Liver (tissue), 9 donors: ENCODE measurements around the gene IDH3A. TPM values are rescaled to one million over a fixed set of nuclear protein-coding genes. Genes with fewer than 3 reads are reported as not detected.

Source experiments
- DNase-seq: peaks from one replicate; pipeline ENCODE4 v3.0.0-alpha.2; 2017; ENCODE audit warnings: low spot score
- H3K27ac ChIP-seq, 2 donors: one replicate each; pipeline ENCODE4 v1.7.0; 2013; ENCODE audit warnings: inconsistent platforms in 2 of 2, low read length in 2 of 2, control low read depth in 1 of 2, low read depth in 1 of 2, mild to moderate bottlenecking in 1 of 2
- H3K27me3 ChIP-seq, 4 donors: one replicate each; pipeline versions ENCODE4 v1.6.1 to v1.7.0; 2013; ENCODE audit warnings: low read length in 3 of 4, inconsistent platforms in 1 of 4, mild to moderate bottlenecking in 1 of 4, moderate library complexity in 1 of 4; ENCODE audit not compliant: control insufficient read depth in 4 of 4, insufficient read depth in 4 of 4
- H3K36me3 ChIP-seq, 4 donors: one replicate each; pipeline versions ENCODE4 v1.6.1 to v1.7.0; 2013; ENCODE audit warnings: low read length in 3 of 4, mild to moderate bottlenecking in 3 of 4, low read depth in 1 of 4, moderate library complexity in 1 of 4; ENCODE audit not compliant: control insufficient read depth in 4 of 4, insufficient read depth in 3 of 4
- H3K4me1 ChIP-seq, 4 donors: one replicate each; pipeline versions ENCODE4 v1.6.1 to v1.7.0; 2013; ENCODE audit warnings: low read length in 3 of 4, mild to moderate bottlenecking in 3 of 4, moderate library complexity in 1 of 4; ENCODE audit not compliant: control insufficient read depth in 4 of 4, insufficient read depth in 4 of 4
- H3K4me3 ChIP-seq, 3 donors: one replicate each; pipeline versions ENCODE4 v1.6.1 to v1.7.0; 2013; ENCODE audit warnings: low read length in 3 of 3, control low read depth in 1 of 3, low read depth in 1 of 3, mild to moderate bottlenecking in 1 of 3
- H3K9ac ChIP-seq, 2 donors: one replicate each; pipeline ENCODE4 v1.7.0; 2013; ENCODE audit warnings: low read length in 2 of 2, mild to moderate bottlenecking in 2 of 2, moderate library complexity in 2 of 2, control low read depth in 1 of 2, low read depth in 1 of 2
- H3K9me3 ChIP-seq, 4 donors: one replicate each; pipeline versions ENCODE4 v1.6.1 to v1.7.0; 2013; ENCODE audit warnings: low read length in 3 of 4; ENCODE audit not compliant: control insufficient read depth in 4 of 4
- EGR1 ChIP-seq, 2 donors: IDR thresholded peaks; 2 replicates each; pipeline ENCODE4 v1.6.1; 2016 to 2018; ENCODE audit warnings: antibody characterized with exemption in 2 of 2, low read depth in 2 of 2
- GABPA ChIP-seq, 2 donors: IDR thresholded peaks in 1 of 2; conservative IDR thresholded peaks in 1 of 2; 2 replicates each; pipeline ENCODE4 v1.6.1; 2016; ENCODE audit warnings: antibody characterized with exemption in 2 of 2, mild to moderate bottlenecking in 1 of 2, moderate library complexity in 1 of 2
- HNF4A ChIP-seq, 2 donors: conservative IDR thresholded peaks; 2 replicates each; pipeline ENCODE4 v1.6.1; 2016; ENCODE audit warnings: antibody characterized with exemption in 2 of 2, mild to moderate bottlenecking in 2 of 2
- HNF4G ChIP-seq: IDR thresholded peaks from 2 replicates; pipeline ENCODE4 v1.6.1; 2016; ENCODE audit warnings: antibody characterized with exemption
- JUND ChIP-seq, 2 donors: IDR thresholded peaks; 2 replicates each; pipeline ENCODE4 v1.6.1; 2016; ENCODE audit warnings: antibody characterized with exemption in 2 of 2
- NR2F2 ChIP-seq: IDR thresholded peaks from 2 replicates; pipeline ENCODE4 v1.6.1; 2016; ENCODE audit warnings: antibody characterized with exemption
- RAD21 ChIP-seq, 2 donors: IDR thresholded peaks; 2 replicates each; pipeline ENCODE4 v1.6.1; 2016; ENCODE audit warnings: antibody characterized with exemption in 2 of 2, mild to moderate bottlenecking in 2 of 2
- RXRA ChIP-seq, 2 donors: IDR thresholded peaks; 2 replicates each; pipeline ENCODE4 v1.6.1; 2017 to 2018; ENCODE audit warnings: antibody characterized with exemption in 2 of 2, mild to moderate bottlenecking in 1 of 2
- WGBS: extraction: QIAGEN DNeasy Blood & Tissue Kit; methylation state at CpG from one replicate; pipeline ENCODE4 v1.1.7; 2013; 5-methylcytosine and 5-hydroxymethylcytosine counted together
- polyA plus RNA-seq, 2 donors: library from polyadenylated mRNA; stranded (reverse) in 1 of 2; unstranded in 1 of 2; fragments of 200-250 nt in 1 of 2; fragments of >200 nt in 1 of 2; fragmentation: Nextera tagmentation in 1 of 2; extraction: Ambion mirVana in 1 of 2; gene quantifications; one replicate each; pipeline versions ENCODE4 v1.2.1 to v1.2.3, GENCODE V29; 2013 to 2015
- total RNA-seq, 2 donors: library from RNA; depleted of rRNA; stranded (reverse); fragments of >200 nt; gene quantifications; one replicate each; pipeline ENCODE4 v1.2.3, GENCODE V29; 2014
- TF ChIP-seq, protein P1 (sequence below): IDR thresholded peaks from 2 replicates; pipeline ENCODE4 v1.6.1; 2016; ENCODE audit warnings: antibody characterized with exemption, mild to moderate bottlenecking
- TF ChIP-seq, protein P2 (sequence below): IDR thresholded peaks from 2 replicates; pipeline ENCODE4 v1.6.1; 2016; ENCODE audit warnings: antibody characterized with exemption
- TF ChIP-seq, protein P3 (sequence below): IDR thresholded peaks from 2 replicates; pipeline ENCODE4 v1.6.1; 2016; ENCODE audit warnings: antibody characterized with exemption
- TF ChIP-seq, protein P4 (sequence below): fragments of 150-350 bp; IDR thresholded peaks from 2 replicates; pipeline ENCODE4 v1.5.1; 2017; ENCODE audit warnings: improper control_type of control experiment, low read depth, low read length; ENCODE audit not compliant: missing input control
- donor health status: healthy.
- donor health status: healthy.
- donor health status: healthy.
- donor health status: healthy.
- donor health status: healthy.

The IDH3A gene
- total and polyA plus RNA-seq, 4 donors, result 13.5 to 51.7 (median 24.0) TPM

DNA sequence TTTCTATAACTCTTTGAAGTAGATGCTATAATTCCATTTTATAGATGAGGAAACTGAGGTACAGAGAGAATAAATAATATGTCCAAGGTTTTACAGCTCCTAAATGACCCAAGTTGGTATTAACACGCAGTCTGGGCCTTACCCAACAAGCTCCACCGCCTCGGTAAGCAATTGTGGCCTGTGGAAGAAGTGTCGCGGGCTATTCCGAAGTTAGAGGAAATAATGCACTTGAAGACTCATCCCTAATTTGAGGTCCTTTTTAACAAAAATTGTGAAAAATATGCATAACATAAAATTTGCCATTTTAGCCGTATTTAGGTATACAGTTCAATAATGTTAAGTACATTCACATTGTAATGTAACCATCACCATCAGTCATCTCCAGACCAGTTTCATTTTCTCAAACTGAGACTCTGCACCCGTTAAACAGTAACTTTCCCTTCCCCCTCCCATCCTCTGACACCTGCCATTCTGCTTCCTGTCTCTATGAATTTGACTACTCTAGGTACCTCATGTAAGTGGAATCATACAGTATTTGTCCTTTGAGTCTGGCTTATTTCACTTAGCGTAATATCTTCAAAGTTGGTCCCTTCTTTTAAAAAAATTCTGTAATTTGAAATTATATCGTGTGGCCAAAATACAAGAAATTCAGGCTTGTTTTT lies 18.2 kb downstream of the IDH3A start:
- no peak for TF ChIP-seq RXRA (IDR thresholded peaks at IDR 0.05)
- TF ChIP-seq GABPA (IDR thresholded peaks at IDR 0.05 in 1 of 2, conservative IDR thresholded peaks at IDR 0.05 in 1 of 2), result no peak
- TF ChIP-seq RAD21 (IDR thresholded peaks at IDR 0.05), result no peak
- TF ChIP-seq, protein P1, sequence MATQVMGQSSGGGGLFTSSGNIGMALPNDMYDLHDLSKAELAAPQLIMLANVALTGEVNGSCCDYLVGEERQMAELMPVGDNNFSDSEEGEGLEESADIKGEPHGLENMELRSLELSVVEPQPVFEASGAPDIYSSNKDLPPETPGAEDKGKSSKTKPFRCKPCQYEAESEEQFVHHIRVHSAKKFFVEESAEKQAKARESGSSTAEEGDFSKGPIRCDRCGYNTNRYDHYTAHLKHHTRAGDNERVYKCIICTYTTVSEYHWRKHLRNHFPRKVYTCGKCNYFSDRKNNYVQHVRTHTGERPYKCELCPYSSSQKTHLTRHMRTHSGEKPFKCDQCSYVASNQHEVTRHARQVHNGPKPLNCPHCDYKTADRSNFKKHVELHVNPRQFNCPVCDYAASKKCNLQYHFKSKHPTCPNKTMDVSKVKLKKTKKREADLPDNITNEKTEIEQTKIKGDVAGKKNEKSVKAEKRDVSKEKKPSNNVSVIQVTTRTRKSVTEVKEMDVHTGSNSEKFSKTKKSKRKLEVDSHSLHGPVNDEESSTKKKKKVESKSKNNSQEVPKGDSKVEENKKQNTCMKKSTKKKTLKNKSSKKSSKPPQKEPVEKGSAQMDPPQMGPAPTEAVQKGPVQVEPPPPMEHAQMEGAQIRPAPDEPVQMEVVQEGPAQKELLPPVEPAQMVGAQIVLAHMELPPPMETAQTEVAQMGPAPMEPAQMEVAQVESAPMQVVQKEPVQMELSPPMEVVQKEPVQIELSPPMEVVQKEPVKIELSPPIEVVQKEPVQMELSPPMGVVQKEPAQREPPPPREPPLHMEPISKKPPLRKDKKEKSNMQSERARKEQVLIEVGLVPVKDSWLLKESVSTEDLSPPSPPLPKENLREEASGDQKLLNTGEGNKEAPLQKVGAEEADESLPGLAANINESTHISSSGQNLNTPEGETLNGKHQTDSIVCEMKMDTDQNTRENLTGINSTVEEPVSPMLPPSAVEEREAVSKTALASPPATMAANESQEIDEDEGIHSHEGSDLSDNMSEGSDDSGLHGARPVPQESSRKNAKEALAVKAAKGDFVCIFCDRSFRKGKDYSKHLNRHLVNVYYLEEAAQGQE, result no peak
- TF ChIP-seq, protein P2, sequence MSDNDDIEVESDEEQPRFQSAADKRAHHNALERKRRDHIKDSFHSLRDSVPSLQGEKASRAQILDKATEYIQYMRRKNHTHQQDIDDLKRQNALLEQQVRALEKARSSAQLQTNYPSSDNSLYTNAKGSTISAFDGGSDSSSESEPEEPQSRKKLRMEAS, result no peak
- TF ChIP-seq, protein P3, sequence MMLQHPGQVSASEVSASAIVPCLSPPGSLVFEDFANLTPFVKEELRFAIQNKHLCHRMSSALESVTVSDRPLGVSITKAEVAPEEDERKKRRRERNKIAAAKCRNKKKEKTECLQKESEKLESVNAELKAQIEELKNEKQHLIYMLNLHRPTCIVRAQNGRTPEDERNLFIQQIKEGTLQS, result no peak
- no peak for TF ChIP-seq NR2F2
- Histone ChIP-seq H3K36me3 (peaks cover 13 to 70% (median 45%) of the 10 kb centered on the region in 4 donors), H3K9me3 (peaks cover 0 to 2% (median 0%) of the 10 kb centered on the region in 4 donors), H3K4me1 (no peaks in the 10 kb centered on the region), H3K9ac (no peak overlapping the region), H3K27me3 (no peaks in the 10 kb centered on the region), H3K27ac (no peak overlapping the region), H3K4me3 (no peak overlapping the region)
- 91% methylated on average over 10 of the region's 10 CpGs for WGBS
- no peak for DNase-seq

DNA sequence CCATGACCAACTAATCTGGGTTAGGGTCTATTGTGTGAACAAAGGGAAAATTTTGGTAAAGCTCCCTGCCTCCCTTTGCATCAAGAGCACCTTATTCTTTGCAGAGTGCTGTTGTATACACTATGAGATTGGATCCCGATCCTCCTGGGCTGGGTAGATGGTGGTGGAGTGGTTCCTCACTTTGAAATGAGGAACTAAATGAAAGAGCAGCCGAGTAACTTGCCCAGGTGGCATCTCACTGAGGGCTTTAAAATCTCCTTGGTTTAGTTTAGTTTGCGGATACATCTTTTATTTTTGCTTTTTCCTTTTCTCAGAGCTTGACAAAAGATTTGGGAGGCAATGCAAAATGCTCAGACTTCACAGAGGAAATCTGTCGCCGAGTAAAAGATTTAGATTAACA lies 19.4 kb downstream of the IDH3A start:
- no peak for DNase-seq
- peaks cover 13 to 70% (median 41%) of the 10 kb centered on the region in 4 donors for H3K36me3 ChIP-seq
- no peak overlapping the region for H3K4me3 ChIP-seq
- H3K9me3 ChIP-seq, result peaks cover 0 to 2% (median 0%) of the 10 kb centered on the region in 4 donors
- no peak overlapping the region for H3K27ac ChIP-seq
- no peaks in the 10 kb centered on the region for H3K4me1 ChIP-seq
- no peaks in the 10 kb centered on the region for H3K27me3 ChIP-seq
- TF ChIP-seq HNF4A (conservative IDR thresholded peaks at IDR 0.05), result no peak
- no peak for TF ChIP-seq EGR1 (IDR thresholded peaks at IDR 0.05; ENCODE audit: low read depth in 2 of 2)
- no peak for TF ChIP-seq RAD21 (IDR thresholded peaks at IDR 0.05)
- TF ChIP-seq, protein P4, sequence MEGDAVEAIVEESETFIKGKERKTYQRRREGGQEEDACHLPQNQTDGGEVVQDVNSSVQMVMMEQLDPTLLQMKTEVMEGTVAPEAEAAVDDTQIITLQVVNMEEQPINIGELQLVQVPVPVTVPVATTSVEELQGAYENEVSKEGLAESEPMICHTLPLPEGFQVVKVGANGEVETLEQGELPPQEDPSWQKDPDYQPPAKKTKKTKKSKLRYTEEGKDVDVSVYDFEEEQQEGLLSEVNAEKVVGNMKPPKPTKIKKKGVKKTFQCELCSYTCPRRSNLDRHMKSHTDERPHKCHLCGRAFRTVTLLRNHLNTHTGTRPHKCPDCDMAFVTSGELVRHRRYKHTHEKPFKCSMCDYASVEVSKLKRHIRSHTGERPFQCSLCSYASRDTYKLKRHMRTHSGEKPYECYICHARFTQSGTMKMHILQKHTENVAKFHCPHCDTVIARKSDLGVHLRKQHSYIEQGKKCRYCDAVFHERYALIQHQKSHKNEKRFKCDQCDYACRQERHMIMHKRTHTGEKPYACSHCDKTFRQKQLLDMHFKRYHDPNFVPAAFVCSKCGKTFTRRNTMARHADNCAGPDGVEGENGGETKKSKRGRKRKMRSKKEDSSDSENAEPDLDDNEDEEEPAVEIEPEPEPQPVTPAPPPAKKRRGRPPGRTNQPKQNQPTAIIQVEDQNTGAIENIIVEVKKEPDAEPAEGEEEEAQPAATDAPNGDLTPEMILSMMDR, result no peak
- TF ChIP-seq JUND (IDR thresholded peaks at IDR 0.05), result no peak
- no peak for TF ChIP-seq HNF4G
- TF ChIP-seq, protein P1, result no peak
- 79% methylated on average over 5 of the region's 5 CpGs for WGBS
- no peak overlapping the region for H3K9ac ChIP-seq
